ENCODE results near the gene CIB1.

DNA sequence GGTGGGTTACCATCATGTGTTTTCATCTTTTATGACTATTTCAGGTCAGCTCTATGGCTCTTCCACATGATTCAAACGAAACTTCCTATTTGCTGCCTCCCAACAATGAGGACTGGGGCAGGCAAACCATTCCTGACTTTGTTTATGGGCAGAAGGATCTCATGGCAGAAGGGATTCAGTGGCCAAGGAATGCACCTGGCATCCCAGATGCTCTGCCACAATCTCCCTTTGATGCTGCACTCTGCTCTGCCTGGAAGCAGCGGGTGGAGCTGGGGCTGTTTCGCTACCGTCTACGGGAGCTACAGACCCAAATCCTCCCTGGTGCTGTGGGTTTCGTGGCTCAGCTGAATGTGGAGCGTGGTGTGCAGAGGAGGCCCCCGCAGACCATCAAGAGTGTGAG, 7.1 kb upstream of the CIB1 start:
- TF ChIP-seq, protein P1, sequence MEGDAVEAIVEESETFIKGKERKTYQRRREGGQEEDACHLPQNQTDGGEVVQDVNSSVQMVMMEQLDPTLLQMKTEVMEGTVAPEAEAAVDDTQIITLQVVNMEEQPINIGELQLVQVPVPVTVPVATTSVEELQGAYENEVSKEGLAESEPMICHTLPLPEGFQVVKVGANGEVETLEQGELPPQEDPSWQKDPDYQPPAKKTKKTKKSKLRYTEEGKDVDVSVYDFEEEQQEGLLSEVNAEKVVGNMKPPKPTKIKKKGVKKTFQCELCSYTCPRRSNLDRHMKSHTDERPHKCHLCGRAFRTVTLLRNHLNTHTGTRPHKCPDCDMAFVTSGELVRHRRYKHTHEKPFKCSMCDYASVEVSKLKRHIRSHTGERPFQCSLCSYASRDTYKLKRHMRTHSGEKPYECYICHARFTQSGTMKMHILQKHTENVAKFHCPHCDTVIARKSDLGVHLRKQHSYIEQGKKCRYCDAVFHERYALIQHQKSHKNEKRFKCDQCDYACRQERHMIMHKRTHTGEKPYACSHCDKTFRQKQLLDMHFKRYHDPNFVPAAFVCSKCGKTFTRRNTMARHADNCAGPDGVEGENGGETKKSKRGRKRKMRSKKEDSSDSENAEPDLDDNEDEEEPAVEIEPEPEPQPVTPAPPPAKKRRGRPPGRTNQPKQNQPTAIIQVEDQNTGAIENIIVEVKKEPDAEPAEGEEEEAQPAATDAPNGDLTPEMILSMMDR (conservative IDR thresholded peaks at IDR 0.05; ENCODE audit: low read length), result no peak
- no peak for TF ChIP-seq EZH2phosphoT487 (IDR thresholded peaks at IDR 0.05; ENCODE audit: borderline replicate concordance)
